Posterior vena cava (tissue), 2 donors: ENCODE measurements around the gene DNAJB6. TPM values are rescaled to one million over a fixed set of nuclear protein-coding genes. Genes with fewer than 3 reads are reported as not detected.

Source experiments
- DNase-seq: peaks from one replicate; pipeline ENCODE4 v3.0.0-alpha.2; 2020; ENCODE audit warnings: low spot score
- intact Hi-C, 2 donors: fragments of 100-400 bp; cut with DNase I; formaldehyde crosslinking; loops; one replicate each; pipeline versions ENCODE4 v1.14.1 to v1.14.2; 2022 to 2023
- long read RNA-seq, 2 donors: library from polyadenylated mRNA; unstranded; transcript quantifications; one replicate each; pipeline ENCODE4 v2.0.0, GENCODE V29; 2020 to 2021
- total RNA-seq, 2 donors: library from RNA; stranded (reverse); fragmentation: NEBNext Ultra II Directional; extraction: Animal tissue kit (Norgen Biotek cat#: 25700); gene quantifications; one replicate each; pipeline ENCODE4 v1.2.1, GENCODE V29; 2021
- donor health status: DM: yes; HTN: yes; CAD: no.
- donor health status: DM: yes; HTN: yes; CAD: no.

Gene DNAJB6
- 100 to 1,000 TPM; 105 to 118 TPM for total RNA-seq
- long read RNA-seq, donor 1, full-length matches to known transcripts = 80 of 99 reads
- long read RNA-seq, donor 1, partial matches to known transcripts = 8 of 99 reads
- long read RNA-seq, donor 1, other reads (novel, unspliced or antisense) = 11 of 99 reads
- long read RNA-seq, donor 2, full-length matches to known transcripts = 557 of 675 reads
- long read RNA-seq, donor 2, partial matches to known transcripts = 30 of 675 reads
- long read RNA-seq, donor 2, other reads (novel, unspliced or antisense) = 88 of 675 reads

- intact Hi-C loops = loop anchor here in 1 of 2 donors (5.0 kb wide), 1 partner anchor 64 kb away; no protein-coding TSS in a partner anchor
These were observed at the start of gene DNAJB6 for GRCh38 chr7:157336383-157337315. Gene DNAJB6, plus strand, starts transcription at chr7:157337004. Its CDS starts 21,569 bp downstream, at chr7:157358573.

GRCh38 chr7:157291404-157292080, 45.3 kb upstream of the DNAJB6 start:
- intact Hi-C loops = no loop called here
- DNase-seq = no peak

More at GRCh38 chr7:157336383-157337315, at the start of gene DNAJB6:
- peak; percentile 98 for DNase-seq

GRCh38 chr7:157292258-157292657, 44.5 kb upstream of the DNAJB6 start:
- intact Hi-C loops = no loop called here

GRCh38 chr7:157292770-157293412, 43.9 kb upstream of the DNAJB6 start:
- intact Hi-C loops = no loop called here
- DNase-seq = no peak

More at GRCh38 chr7:157292258-157292657, 44.5 kb upstream of the DNAJB6 start:
- DNase-seq = no peak

- DNase-seq = no peak
- intact Hi-C loops = no loop called here
These were observed 43.4 kb upstream of the DNAJB6 start for GRCh38 chr7:157293413-157293788.

- DNase-seq = no peak
- intact Hi-C loops = no loop called here
These were observed 42.0 kb upstream of the DNAJB6 start for GRCh38 chr7:157294773-157295172.

GRCh38 chr7:157295338-157295737, 41.5 kb upstream of the DNAJB6 start:
- no peak for DNase-seq
- intact Hi-C loops = no loop called here

GRCh38 chr7:157297185-157297584, 39.6 kb upstream of the DNAJB6 start:
- no peak for DNase-seq

GRCh38 chr7:157299317-157299612, 37.5 kb upstream of the DNAJB6 start:
- DNase-seq = no peak
- intact Hi-C loops = no loop called here

More at GRCh38 chr7:157297185-157297584, 39.6 kb upstream of the DNAJB6 start:
- intact Hi-C loops = no loop called here

- intact Hi-C loops = no loop called here
- DNase-seq = no peak
These were observed 37.0 kb upstream of the DNAJB6 start for GRCh38 chr7:157299613-157300368.

GRCh38 chr7:157300369-157300825, 36.4 kb upstream of the DNAJB6 start:
- intact Hi-C loops = no loop called here

GRCh38 chr7:157301610-157302120, 35.1 kb upstream of the DNAJB6 start:
- DNase-seq = no peak
- intact Hi-C loops = no loop called here

More at GRCh38 chr7:157300369-157300825, 36.4 kb upstream of the DNAJB6 start:
- no peak for DNase-seq

GRCh38 chr7:157306846-157307838, 29.7 kb upstream of the DNAJB6 start:
- no peak for DNase-seq
- intact Hi-C loops = no loop called here

GRCh38 chr7:157309988-157310668, 26.7 kb upstream of the DNAJB6 start:
- intact Hi-C loops = no loop called here
- DNase-seq = no peak

GRCh38 chr7:157310676-157311185, 26.1 kb upstream of the DNAJB6 start:
- intact Hi-C loops = no loop called here
- DNase-seq = no peak

GRCh38 chr7:157312941-157313340, 23.9 kb upstream of the DNAJB6 start:
- DNase-seq = no peak
- intact Hi-C loops = no loop called here
